Heart right ventricle (tissue), 16 donors: ENCODE measurements around the gene TRABD2B. TPM values are rescaled to one million over a fixed set of nuclear protein-coding genes. Genes with fewer than 3 reads are reported as not detected.
A peak's percentile ranks its signal among the peaks of the same experiment; 100 is the strongest.

Experiments used
- ATAC-seq, 8 donors: fragments of 200-7000 bp; cut with Tn5 transposase; one replicate each; pipeline ENCODE4 v1.9.1; 2020; ENCODE audit warnings: mild to moderate bottlenecking in 8 of 8, moderate library complexity in 8 of 8, moderate number of reproducible peaks in 1 of 8
- DNase-seq, 2 donors: peaks; one replicate each; pipeline ENCODE4 v3.0.0-alpha.2; 2020
- H3K27ac ChIP-seq, 10 donors: fragments of 200-600 bp; sonication (generic) in 2 of 10; one replicate each; pipeline versions ENCODE4 v1.5.0 to v1.8.0; 2020 to 2022; ENCODE audit warnings: mild to moderate bottlenecking in 3 of 10
- H3K27me3 ChIP-seq, 7 donors: fragments of 200-600 bp; one replicate each; pipeline ENCODE4 v1.8.0; 2021 to 2022; ENCODE audit warnings: mild to moderate bottlenecking in 2 of 7
- H3K36me3 ChIP-seq, 9 donors: fragments of 200-600 bp; sonication (generic) in 1 of 9; one replicate each; pipeline versions ENCODE4 v1.5.0 to v1.8.0; 2020 to 2022; ENCODE audit warnings: mild to moderate bottlenecking in 2 of 9
- H3K4me1 ChIP-seq, 9 donors: fragments of 200-600 bp; sonication (generic) in 1 of 9; one replicate each; pipeline versions ENCODE4 v1.5.0 to v1.8.0; 2020 to 2022; ENCODE audit warnings: mild to moderate bottlenecking in 4 of 9
- H3K4me3 ChIP-seq, 10 donors: fragments of 200-600 bp; sonication (generic) in 2 of 10; one replicate each; pipeline versions ENCODE4 v1.5.0 to v1.8.0; 2020 to 2022; ENCODE audit warnings: mild to moderate bottlenecking in 7 of 10, moderate library complexity in 2 of 10
- H3K9me3 ChIP-seq, 11 donors: fragments of 200-600 bp in 10 of 11; sonication (generic) in 2 of 11; one replicate each; pipeline versions ENCODE4 v1.5.0 to v1.8.0; 2013 to 2022; ENCODE audit warnings: mild to moderate bottlenecking in 2 of 11, control low read depth in 1 of 11, moderate library complexity in 1 of 11
- CTCF ChIP-seq, 9 donors: fragments of 200-600 bp; sonication (generic) in 2 of 9; IDR thresholded peaks; one replicate each; pipeline versions ENCODE4 v1.5.0 to v1.8.0; 2021 to 2022; ENCODE audit warnings: antibody characterized with exemption in 9 of 9, mild to moderate bottlenecking in 5 of 9, moderate library complexity in 1 of 9
- WGBS, 2 donors: extraction: QIAGEN DNeasy Blood & Tissue Kit; methylation state at CpG; one replicate each; pipeline ENCODE4 v1.1.7; 2013; ENCODE audit warnings: inconsistent platforms in 1 of 2; 5-methylcytosine and 5-hydroxymethylcytosine counted together
- intact Hi-C, 10 donors: fragments of 100-400 bp; cut with DNase I; formaldehyde crosslinking; loops; one replicate each; pipeline versions ENCODE4 v1.11.1 to v1.14.2; 2022
- polyA plus RNA-seq, 2 donors: library from polyadenylated mRNA; stranded (reverse); fragments of 200-250 nt; gene quantifications; one replicate each; pipeline ENCODE4 v1.2.3, GENCODE V29; 2013
- total RNA-seq, 10 donors: library from RNA; stranded (reverse); fragmentation: NEBNext Ultra II Directional in 3 of 10; extraction: Animal tissue kit (Norgen Biotek cat#: 25700) in 3 of 10; gene quantifications; one replicate each; pipeline versions ENCODE4 v1.2.1 to v1.2.4, GENCODE V29; 2021 to 2023
- donor health status: Arrhythmogenic right ventricular cardiomyopathy.
- donor health status: ischemic (EF 13 %, LVEDD 7.1; RV severe dilation, severe dysfunction).
- donor health status: healthy with polysubstance abuse.
- donor health status: DM: no; HTN: yes; CAD: no.
- donor health status: DM: no; HTN: no; CAD: no.
- donor health status: ischemic (EF 25% LVEDD 6.9; RV normal size, moderate dysfunction).
- donor health status: ischemic (EF 25% LVEDD 5.7; RV mildly dilated, moderate dysfunction).
- donor health status: healthy.
- donor health status: DM: yes; HTN: yes; CAD: no.
- donor health status: Ischemic cardiomyopathy.
- donor health status: ischemic (EF 35%, LVEDD 5.7; RV mildly dilated, moderate dysfunction).
- donor health status: nonischemic (EF 11% LVEDD 7.7; RV severe dilation, severe dysfunction).
- donor health status: DM: yes; HTN: yes; CAD: no.
- donor health status: PGD.
- donor health status: ischemic (EF 29% LVEDD 5.4; RV normal size, mild dysfunction).
- donor health status: nonischemic (EF 23%, LVEDD 6.1; RV moderate dilation, normal function).

Gene TRABD2B
- total and polyA plus RNA-seq, 12 donors: 0.21 to 1.1 (median 0.53) TPM

GRCh38 chr1:47975302-47975921, 21.8 kb downstream of the TRABD2B start:
- intact Hi-C loops: no loop called here
- Histone ChIP-seq H3K27ac (no peak overlapping the region), H3K9me3 (no peaks in the 10 kb centered on the region), H3K27me3 (no peaks in the 10 kb centered on the region), H3K4me1 (peaks cover 0 to 4% (median 0%) of the 10 kb centered on the region in 9 donors), H3K36me3 (no peaks in the 10 kb centered on the region), H3K4me3 (no peak overlapping the region)
- no peak for DNase-seq
- WGBS, 2 donors: 72% methylated on average over 3 of the region's 3 CpGs
- ATAC-seq: no peak
- TF ChIP-seq CTCF (IDR thresholded peaks at IDR 0.05): no peak

GRCh38 chr1:47972864-47973432, 24.2 kb downstream of the TRABD2B start:
- peaks cover 0 to 4% (median 0%) of the 10 kb centered on the region in 9 donors for H3K4me1 ChIP-seq
- H3K9me3 ChIP-seq: no peaks in the 10 kb centered on the region
- no peaks in the 10 kb centered on the region for H3K27me3 ChIP-seq
- no peak overlapping the region for H3K4me3 ChIP-seq
- H3K36me3 ChIP-seq: no peaks in the 10 kb centered on the region
- WGBS, 2 donors: 78 to 87% methylated on average over 4 of the region's 4 CpGs
- DNase-seq: no peak
- peak in 7 of 9 donors; percentile 20 to 53 (median 43) for TF ChIP-seq CTCF (IDR thresholded peaks at IDR 0.05)
- no peak for ATAC-seq
- no peak overlapping the region for H3K27ac ChIP-seq
- intact Hi-C loops: no loop called here

- peaks cover 0 to 4% (median 0%) of the 10 kb centered on the region in 9 donors for H3K4me1 ChIP-seq
- no peaks in the 10 kb centered on the region for H3K36me3 ChIP-seq
- no peaks in the 10 kb centered on the region for H3K9me3 ChIP-seq
- H3K27me3 ChIP-seq: no peaks in the 10 kb centered on the region
- no peak overlapping the region for H3K27ac ChIP-seq
- ATAC-seq (no peak), DNase-seq (no peak)
- intact Hi-C loops: no loop called here
- H3K4me3 ChIP-seq: no peak overlapping the region
- no peak for TF ChIP-seq CTCF (IDR thresholded peaks at IDR 0.05)
- 86 to 92% methylated on average over 2 of the region's 2 CpGs for WGBS, 2 donors
Observed at GRCh38 chr1:47971385-47972160, 25.6 kb downstream of the TRABD2B start.

GRCh38 chr1:47970882-47971281, 26.3 kb downstream of the TRABD2B start:
- no peak for ATAC-seq
- WGBS, 2 donors: 82 to 88% methylated on average over 3 of the region's 3 CpGs
- no peak for DNase-seq
- intact Hi-C loops: no loop called here
- Histone ChIP-seq H3K9me3 (no peaks in the 10 kb centered on the region), H3K27ac (no peak overlapping the region), H3K27me3 (no peaks in the 10 kb centered on the region), H3K4me3 (no peak overlapping the region), H3K36me3 (no peaks in the 10 kb centered on the region), H3K4me1 (peaks cover 0 to 4% (median 0%) of the 10 kb centered on the region in 9 donors)
- no peak for TF ChIP-seq CTCF (IDR thresholded peaks at IDR 0.05)
